Transverse colon (tissue), 4 donors: ENCODE data around the gene TENM4. TPM values are rescaled to one million over a fixed set of nuclear protein-coding genes. Genes with fewer than 3 reads are reported as not detected.
"Not testable (repeated sequence)": the region's sequence is repeated elsewhere in the genome, so short reads cannot be mapped to it uniquely, and the experiment has no call there.

Experiments
- DNase-seq: peaks from one replicate; pipeline ENCODE4 v3.0.0-alpha.2; 2019
- H3K27ac ChIP-seq, 4 donors: fragments of 200-600 bp; sonication (generic); 2 replicates each; pipeline ENCODE4 v1.5.1; 2016 to 2018; ENCODE audit warnings: inconsistent platforms in 4 of 4
- H3K27me3 ChIP-seq: fragments of 200-600 bp; sonication (generic); 2 replicates; pipeline ENCODE4 v1.5.1; 2017; ENCODE audit warnings: inconsistent platforms
- H3K36me3 ChIP-seq, 4 donors: fragments of 200-600 bp; sonication (generic); 2 replicates each; pipeline ENCODE4 v1.5.1; 2017 to 2019; ENCODE audit warnings: inconsistent platforms in 4 of 4
- H3K4me1 ChIP-seq, 4 donors: fragments of 200-600 bp; sonication (generic); 2 replicates each; pipeline ENCODE4 v1.5.1; 2017 to 2020; ENCODE audit warnings: inconsistent platforms in 4 of 4
- H3K4me3 ChIP-seq, 4 donors: fragments of 200-600 bp; sonication (generic); 1 replicate in 1 of 4; 2 replicates in 3 of 4; pipeline versions ENCODE4 v1.5.1 to v1.6.1; 2017 to 2019; ENCODE audit warnings: inconsistent platforms in 4 of 4
- H3K9me3 ChIP-seq, 2 donors: fragments of 200-600 bp; sonication (generic); 2 replicates each; pipeline ENCODE4 v1.5.1; 2017 to 2019; ENCODE audit warnings: inconsistent platforms in 2 of 2
- EP300 ChIP-seq: sonication (generic); formaldehyde crosslinking; IDR thresholded peaks from one replicate; pipeline ENCODE4 v1.6.1; 2017; ENCODE audit warnings: antibody characterized with exemption, low read depth
- POLR2A ChIP-seq: fragments of 450-650 bp; IDR thresholded peaks from one replicate; pipeline ENCODE4 v1.6.1; 2016; ENCODE audit warnings: antibody characterized with exemption, mild to moderate bottlenecking, moderate library complexity
- POLR2AphosphoS5 ChIP-seq, 3 donors: sonication (generic); formaldehyde crosslinking; IDR thresholded peaks; one replicate each; pipeline ENCODE4 v1.6.1; 2016; ENCODE audit warnings: antibody characterized with exemption in 3 of 3
- WGBS, 2 donors: methylation state at CpG; one replicate each; pipeline ENCODE4 v1.1.5; 2018; ENCODE audit warnings: low coverage in 1 of 2; 5-methylcytosine and 5-hydroxymethylcytosine counted together
- in situ Hi-C, 4 donors: fragments of 200-750 bp; cut with MboI; loops; one replicate each; pipeline versions ENCODE4 v1.15.0 to v1.15.1; 2017; ENCODE audit warnings: low sequenced_read_pairs in 3 of 4, low pct_ligation_motif_present in 1 of 4, low pct_unique_long_range_greater_than_20kb in 1 of 4
- intact Hi-C: fragments of 100-400 bp; cut with DNase I; formaldehyde crosslinking; loops from one replicate; pipeline ENCODE4 v1.15.1; 2023; ENCODE audit warnings: low total_unique reads
- total RNA-seq, 4 donors: library from RNA; depleted of rRNA; stranded (reverse); fragments of >200 nt; gene quantifications; one replicate each; pipeline ENCODE4 v1.1.0, GENCODE V29; 2016
- TF ChIP-seq, protein P1 (sequence below), 5 experiments: fragments of 200-600 bp in 3 of 5; fragments of 450-650 bp in 2 of 5; sonication (generic) in 3 of 5; IDR thresholded peaks; 1 replicate in 2 of 5; 2 replicates in 3 of 5; pipeline ENCODE4 v1.5.1; 2016 to 2017; ENCODE audit warnings: antibody characterized with exemption in 5 of 5, inconsistent platforms in 3 of 5, mild to moderate bottlenecking in 2 of 5, moderate library complexity in 1 of 5

TENM4 gene
- total RNA-seq, 4 donors from 2014 or later = 0.14 to 0.79 (median 0.39) TPM

- no peak overlapping the region for H3K4me3 ChIP-seq
- TF ChIP-seq, protein P1, sequence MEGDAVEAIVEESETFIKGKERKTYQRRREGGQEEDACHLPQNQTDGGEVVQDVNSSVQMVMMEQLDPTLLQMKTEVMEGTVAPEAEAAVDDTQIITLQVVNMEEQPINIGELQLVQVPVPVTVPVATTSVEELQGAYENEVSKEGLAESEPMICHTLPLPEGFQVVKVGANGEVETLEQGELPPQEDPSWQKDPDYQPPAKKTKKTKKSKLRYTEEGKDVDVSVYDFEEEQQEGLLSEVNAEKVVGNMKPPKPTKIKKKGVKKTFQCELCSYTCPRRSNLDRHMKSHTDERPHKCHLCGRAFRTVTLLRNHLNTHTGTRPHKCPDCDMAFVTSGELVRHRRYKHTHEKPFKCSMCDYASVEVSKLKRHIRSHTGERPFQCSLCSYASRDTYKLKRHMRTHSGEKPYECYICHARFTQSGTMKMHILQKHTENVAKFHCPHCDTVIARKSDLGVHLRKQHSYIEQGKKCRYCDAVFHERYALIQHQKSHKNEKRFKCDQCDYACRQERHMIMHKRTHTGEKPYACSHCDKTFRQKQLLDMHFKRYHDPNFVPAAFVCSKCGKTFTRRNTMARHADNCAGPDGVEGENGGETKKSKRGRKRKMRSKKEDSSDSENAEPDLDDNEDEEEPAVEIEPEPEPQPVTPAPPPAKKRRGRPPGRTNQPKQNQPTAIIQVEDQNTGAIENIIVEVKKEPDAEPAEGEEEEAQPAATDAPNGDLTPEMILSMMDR (IDR thresholded peaks at IDR 0.05) = no peak
- TF ChIP-seq POLR2A = no peak
- no peak for TF ChIP-seq POLR2AphosphoS5 (IDR thresholded peaks at IDR 0.05)
- no peak for TF ChIP-seq EP300
- 96 to 100% methylated on average over 1 of the region's 1 CpG for WGBS, 2 donors
- no peak for DNase-seq
- intact Hi-C loops (no loop called here), in situ Hi-C loops (no loop called here)
- no peaks in the 10 kb centered on the region for H3K4me1 ChIP-seq
- H3K9me3 ChIP-seq = peaks cover 2 to 5% of the 10 kb centered on the region in 2 donors
- H3K27ac ChIP-seq = no peak overlapping the region
- H3K36me3 ChIP-seq = no peaks in the 10 kb centered on the region
- no peaks in the 10 kb centered on the region for H3K27me3 ChIP-seq
Observed at GRCh38 chr11:78615724-78616123, 825.1 kb downstream of the TENM4 start.

DNA sequence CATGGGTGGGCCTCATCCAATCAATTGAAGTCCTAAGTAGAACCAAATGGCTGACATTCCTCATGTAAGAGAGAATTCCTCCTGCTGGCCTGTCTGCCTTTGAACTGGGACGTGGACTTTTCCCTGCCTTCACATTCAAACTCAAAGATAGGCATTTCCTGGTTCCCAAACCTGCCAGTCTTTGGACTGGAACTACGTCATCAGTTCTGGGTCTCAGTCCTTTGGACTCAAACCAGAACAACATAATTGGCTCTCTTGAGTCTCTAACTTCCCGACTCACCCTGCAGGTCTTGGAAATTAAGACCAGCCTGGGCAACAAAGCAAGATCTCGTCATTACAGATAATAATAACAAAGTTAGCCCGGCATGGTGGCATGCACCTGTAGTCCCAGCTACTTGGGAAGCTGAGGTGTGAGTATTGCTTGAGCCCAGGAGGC lies 827.4 kb downstream of the TENM4 start:
- TF ChIP-seq, protein P1 (IDR thresholded peaks at IDR 0.05) = no peak
- no peak for TF ChIP-seq EP300
- no peak for TF ChIP-seq POLR2A
- no peak for TF ChIP-seq POLR2AphosphoS5 (IDR thresholded peaks at IDR 0.05)
- intact Hi-C loops = no loop called here
- no peaks in the 10 kb centered on the region for H3K27me3 ChIP-seq
- no peaks in the 10 kb centered on the region for H3K9me3 ChIP-seq
- no peak for DNase-seq
- H3K4me3 ChIP-seq = no peak overlapping the region
- H3K4me1 ChIP-seq = no peaks in the 10 kb centered on the region
- H3K27ac ChIP-seq = no peak overlapping the region
- 78% methylated on average over 5 of the region's 5 CpGs; no CpG with 5 or more reads in 1 of the 2 donors for WGBS, 2 donors
- in situ Hi-C loops = no loop called here
- H3K36me3 ChIP-seq = no peaks in the 10 kb centered on the region

GRCh38 chr11:78612721-78613377 lies 828.0 kb downstream of the TENM4 start:
- WGBS, 2 donors = 72 to 75% methylated on average over 4 of the region's 4 CpGs
- intact Hi-C loops (no loop called here), in situ Hi-C loops (no loop called here)

GRCh38 chr11:78609321-78609720 lies 831.5 kb downstream of the TENM4 start:
- H3K27ac ChIP-seq, H3K27me3 ChIP-seq, DNase-seq, H3K4me1 ChIP-seq, H3K36me3 ChIP-seq, H3K9me3 ChIP-seq, intact Hi-C loops, in situ Hi-C loops, H3K4me3 ChIP-seq: not testable (repeated sequence)
- WGBS, 2 donors = 90 to 100% methylated on average over 2 to 5 of the region's 5 CpGs

More at GRCh38 chr11:78612721-78613377, 828.0 kb downstream of the TENM4 start:
- Histone ChIP-seq H3K4me3 (no peak overlapping the region), H3K36me3 (no peaks in the 10 kb centered on the region), H3K4me1 (no peaks in the 10 kb centered on the region), H3K27ac (no peak overlapping the region), H3K27me3 (no peaks in the 10 kb centered on the region), H3K9me3 (no peaks in the 10 kb centered on the region)
- DNase-seq = no peak
- no peak for TF ChIP-seq POLR2A
- TF ChIP-seq EP300 = no peak
- TF ChIP-seq POLR2AphosphoS5 (IDR thresholded peaks at IDR 0.05) = no peak
- TF ChIP-seq, protein P1 (IDR thresholded peaks at IDR 0.05) = no peak

DNA sequence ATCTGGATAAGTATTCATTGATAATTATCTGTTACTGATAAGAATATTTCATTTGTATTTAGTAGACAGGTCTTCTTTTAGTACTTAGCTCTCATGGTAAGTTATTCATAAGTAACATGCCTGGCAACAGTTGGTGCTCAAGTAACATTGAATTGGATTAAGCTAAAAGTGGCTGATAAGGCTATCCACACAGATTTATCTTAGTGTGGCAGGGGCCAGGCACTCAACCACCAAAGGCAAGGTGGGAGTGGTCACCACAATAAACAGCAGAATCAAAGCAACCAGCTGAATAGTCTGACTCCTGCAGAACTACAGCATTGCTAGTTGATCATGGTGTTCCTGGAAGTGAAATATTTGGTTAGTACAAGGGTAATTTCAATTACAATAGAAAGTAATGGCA lies 833.1 kb downstream of the TENM4 start:
- H3K9me3 ChIP-seq = no peaks in the 10 kb centered on the region
- no peak for TF ChIP-seq POLR2A
- TF ChIP-seq, protein P1 (IDR thresholded peaks at IDR 0.05) = no peak
- TF ChIP-seq POLR2AphosphoS5 (IDR thresholded peaks at IDR 0.05) = no peak
- no peak for TF ChIP-seq EP300
- no peak overlapping the region for H3K4me3 ChIP-seq
- no peak for DNase-seq
- intact Hi-C loops = no loop called here
- in situ Hi-C loops = no loop called here
- no peaks in the 10 kb centered on the region for H3K36me3 ChIP-seq
- H3K27ac ChIP-seq = no peak overlapping the region
- peaks cover 5% of the 10 kb centered on the region for H3K27me3 ChIP-seq
- no peaks in the 10 kb centered on the region for H3K4me1 ChIP-seq
